ENCODE data around the gene HMCES. TPM values are rescaled to one million over a fixed set of nuclear protein-coding genes. Genes with fewer than 3 reads are reported as not detected.

Gene HMCES
- total RNA-seq, 4 donors from 2014 or later, result 18.2 to 36.7 (median 27.9) TPM

DNA sequence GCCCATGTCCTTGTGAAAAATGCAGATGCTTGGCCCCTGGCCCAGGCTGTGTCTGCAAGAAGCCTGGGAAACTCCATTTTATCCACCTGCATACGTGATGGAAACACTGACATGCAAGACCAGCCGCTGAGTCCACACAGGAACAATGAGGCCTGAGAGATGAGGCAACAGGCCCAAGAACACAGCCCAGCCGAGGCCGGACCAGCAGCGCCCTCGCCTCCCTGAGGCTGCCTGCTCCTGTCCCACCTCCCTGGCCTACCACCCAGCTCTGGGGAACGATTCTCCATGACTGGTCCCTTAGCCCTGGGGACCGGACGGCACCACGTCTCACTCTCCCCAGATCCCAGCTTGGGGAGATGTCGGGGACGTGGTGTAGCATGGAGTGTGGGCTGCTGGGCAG is 47.5 kb downstream of the HMCES start:
- Histone ChIP-seq H3K36me3 (peaks cover 0 to 42% (median 0%) of the 10 kb centered on the region in 3 donors), H3K4me1 (no peaks in the 10 kb centered on the region), H3K27ac (no peak overlapping the region), H3K9me3 (no peaks in the 10 kb centered on the region), H3K4me3 (no peak overlapping the region), H3K27me3 (no peaks in the 10 kb centered on the region)
- DNase-seq (ENCODE audit: low spot score in 2 of 2), result no peak
- no peak for TF ChIP-seq EP300 (IDR thresholded peaks at IDR 0.05)
- TF ChIP-seq, protein P1, sequence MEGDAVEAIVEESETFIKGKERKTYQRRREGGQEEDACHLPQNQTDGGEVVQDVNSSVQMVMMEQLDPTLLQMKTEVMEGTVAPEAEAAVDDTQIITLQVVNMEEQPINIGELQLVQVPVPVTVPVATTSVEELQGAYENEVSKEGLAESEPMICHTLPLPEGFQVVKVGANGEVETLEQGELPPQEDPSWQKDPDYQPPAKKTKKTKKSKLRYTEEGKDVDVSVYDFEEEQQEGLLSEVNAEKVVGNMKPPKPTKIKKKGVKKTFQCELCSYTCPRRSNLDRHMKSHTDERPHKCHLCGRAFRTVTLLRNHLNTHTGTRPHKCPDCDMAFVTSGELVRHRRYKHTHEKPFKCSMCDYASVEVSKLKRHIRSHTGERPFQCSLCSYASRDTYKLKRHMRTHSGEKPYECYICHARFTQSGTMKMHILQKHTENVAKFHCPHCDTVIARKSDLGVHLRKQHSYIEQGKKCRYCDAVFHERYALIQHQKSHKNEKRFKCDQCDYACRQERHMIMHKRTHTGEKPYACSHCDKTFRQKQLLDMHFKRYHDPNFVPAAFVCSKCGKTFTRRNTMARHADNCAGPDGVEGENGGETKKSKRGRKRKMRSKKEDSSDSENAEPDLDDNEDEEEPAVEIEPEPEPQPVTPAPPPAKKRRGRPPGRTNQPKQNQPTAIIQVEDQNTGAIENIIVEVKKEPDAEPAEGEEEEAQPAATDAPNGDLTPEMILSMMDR (IDR thresholded peaks at IDR 0.05), result no peak
- TF ChIP-seq POLR2A (IDR thresholded peaks at IDR 0.05), result no peak
- WGBS, 2 donors, result 75 to 86% methylated on average over 12 of the region's 12 CpGs

DNA sequence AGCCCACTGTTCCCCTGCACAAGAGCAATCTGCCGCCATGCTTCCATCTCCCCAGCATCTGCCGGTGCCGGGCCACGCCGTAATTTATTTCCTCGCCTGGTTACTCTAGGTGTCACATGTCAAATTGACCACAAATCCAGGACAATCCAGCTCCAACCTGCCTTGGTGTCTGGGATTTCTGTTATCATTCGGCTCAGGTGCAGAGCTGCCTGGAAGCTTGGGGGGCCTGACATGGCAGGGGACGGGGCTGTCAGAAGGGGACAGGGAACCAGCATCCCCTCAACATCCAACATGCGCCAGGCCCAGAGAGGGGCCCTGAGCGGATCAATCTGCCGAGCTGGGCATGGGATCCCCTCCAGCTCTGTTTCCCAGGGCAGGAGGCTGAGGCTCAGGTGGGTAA is 47.9 kb downstream of the HMCES start:
- Histone ChIP-seq H3K9me3 (no peaks in the 10 kb centered on the region), H3K36me3 (peaks cover 0 to 38% (median 0%) of the 10 kb centered on the region in 3 donors), H3K27ac (no peak overlapping the region), H3K4me3 (no peak overlapping the region), H3K4me1 (no peaks in the 10 kb centered on the region), H3K27me3 (no peaks in the 10 kb centered on the region)
- 85 to 89% methylated on average over 11 of the region's 11 CpGs for WGBS, 2 donors
- TF ChIP-seq EP300 (IDR thresholded peaks at IDR 0.05) (no peak), POLR2A (IDR thresholded peaks at IDR 0.05) (no peak)
- TF ChIP-seq, protein P1 (IDR thresholded peaks at IDR 0.05), result no peak
- DNase-seq (ENCODE audit: low spot score in 2 of 2), result no peak

DNA sequence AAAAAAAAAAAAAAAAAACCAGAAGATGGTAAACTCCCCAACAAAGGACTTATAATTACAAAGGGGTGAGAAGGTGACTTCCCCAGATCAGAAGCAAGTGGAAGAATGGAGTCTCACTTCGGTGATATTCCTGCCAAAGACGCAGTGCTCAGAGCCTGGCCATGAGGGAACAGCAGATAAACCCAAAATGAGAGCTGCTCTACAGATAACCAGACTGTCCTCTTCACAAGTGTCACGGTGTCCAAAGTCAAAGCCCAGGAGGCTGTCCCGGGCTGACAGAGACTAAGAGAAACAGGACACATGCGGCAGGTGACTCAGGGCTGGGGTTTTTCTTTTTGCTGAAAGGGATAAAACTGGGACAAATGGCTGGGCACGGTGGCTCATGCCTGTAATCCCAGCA is 48.8 kb downstream of the HMCES start:
- DNase-seq (ENCODE audit: low spot score in 2 of 2), result no peak
- Histone ChIP-seq H3K27me3 (no peaks in the 10 kb centered on the region), H3K9me3 (no peaks in the 10 kb centered on the region), H3K27ac (no peak overlapping the region), H3K4me1 (no peaks in the 10 kb centered on the region), H3K36me3 (peaks cover 0 to 29% (median 0%) of the 10 kb centered on the region in 3 donors), H3K4me3 (no peak overlapping the region)
- WGBS, 2 donors, result 91 to 93% methylated on average over 6 of the region's 6 CpGs
- TF ChIP-seq POLR2A (IDR thresholded peaks at IDR 0.05), result no peak
- TF ChIP-seq, protein P1 (IDR thresholded peaks at IDR 0.05), result no peak
- TF ChIP-seq EP300 (IDR thresholded peaks at IDR 0.05), result no peak

DNA sequence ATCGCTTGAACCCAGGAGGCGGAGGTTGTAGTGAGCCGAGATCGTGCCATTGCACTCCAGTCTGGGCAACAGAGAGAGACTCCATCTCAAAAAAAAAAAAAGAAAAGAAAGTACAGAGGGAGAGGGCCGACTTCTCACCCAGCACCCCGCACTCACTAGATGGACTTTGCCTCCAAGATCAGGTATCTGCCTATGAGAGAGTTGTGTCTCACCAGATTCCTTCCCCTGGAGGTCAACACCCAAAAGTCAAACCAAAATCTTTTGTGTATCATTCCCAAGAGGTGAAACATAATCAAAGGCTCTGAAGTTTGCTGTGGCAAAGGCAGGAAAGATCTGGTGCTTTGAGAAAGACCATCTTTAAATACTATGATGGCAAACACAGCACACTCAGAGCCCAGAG is 51.2 kb downstream of the HMCES start:
- no peak overlapping the region for H3K27ac ChIP-seq
- H3K4me1 ChIP-seq, result no peaks in the 10 kb centered on the region
- H3K36me3 ChIP-seq, result peaks cover 0 to 6% (median 0%) of the 10 kb centered on the region in 3 donors
- TF ChIP-seq, protein P1 (IDR thresholded peaks at IDR 0.05), result no peak
- no peak for TF ChIP-seq EP300 (IDR thresholded peaks at IDR 0.05)
- TF ChIP-seq POLR2A (IDR thresholded peaks at IDR 0.05), result no peak
- no peak for DNase-seq (ENCODE audit: low spot score in 2 of 2)
- no peaks in the 10 kb centered on the region for H3K9me3 ChIP-seq
- H3K27me3 ChIP-seq, result no peaks in the 10 kb centered on the region
- no peak overlapping the region for H3K4me3 ChIP-seq
- WGBS, 2 donors, result 81 to 90% methylated on average over 6 of the region's 6 CpGs

DNA sequence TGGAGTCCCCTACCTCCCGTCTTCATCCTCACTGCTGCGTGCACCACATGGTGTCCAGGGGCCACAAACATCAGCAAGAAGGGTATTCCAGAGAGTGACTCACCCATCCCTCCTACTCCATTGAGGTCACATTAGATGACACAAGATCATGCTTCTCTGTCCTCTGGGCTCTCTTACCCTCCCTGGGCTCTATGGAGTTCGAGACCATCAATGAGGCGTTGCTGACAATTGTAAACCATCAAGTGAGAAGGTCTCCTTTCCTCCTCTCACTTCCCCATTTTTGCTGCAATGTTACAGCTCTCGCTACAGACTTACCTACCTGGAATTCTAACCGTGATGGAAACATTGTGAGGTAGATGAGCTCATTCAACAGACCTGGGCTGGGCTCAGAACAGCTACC is 51.7 kb downstream of the HMCES start:
- Histone ChIP-seq H3K36me3 (peaks cover 0 to under 1% (median 0%) of the 10 kb centered on the region in 3 donors), H3K9me3 (no peaks in the 10 kb centered on the region), H3K27me3 (no peaks in the 10 kb centered on the region), H3K4me3 (no peak overlapping the region), H3K4me1 (no peaks in the 10 kb centered on the region), H3K27ac (no peak overlapping the region)
- no peak for DNase-seq (ENCODE audit: low spot score in 2 of 2)
- TF ChIP-seq EP300 (IDR thresholded peaks at IDR 0.05), result no peak
- TF ChIP-seq, protein P1 (IDR thresholded peaks at IDR 0.05), result no peak
- no peak for TF ChIP-seq POLR2A (IDR thresholded peaks at IDR 0.05)
- 80 to 82% methylated on average over 6 of the region's 6 CpGs for WGBS, 2 donors

Measured in tibial nerve (tissue), 4 donors.